Hematopoietic multipotent progenitor cell (in vitro differentiated cells): ENCODE data around the gene LIPC. TPM values are rescaled to one million over a fixed set of nuclear protein-coding genes. Genes with fewer than 3 reads are reported as not detected.

ENCODE experiments used
- DNase-seq, 3 donors: peaks; one replicate each; pipeline ENCODE4 v3.0.0-alpha.2; 2011 to 2015; ENCODE audit warnings: low read depth in 2 of 3, low spot score in 2 of 3
- total RNA-seq: library from RNA; depleted of rRNA; stranded (reverse); fragments of >200 nt; gene quantifications from one replicate; pipeline ENCODE4 v1.2.3, GENCODE V29; 2012

LIPC gene
- total RNA-seq, 1 donor = 0.27 TPM

DNA sequence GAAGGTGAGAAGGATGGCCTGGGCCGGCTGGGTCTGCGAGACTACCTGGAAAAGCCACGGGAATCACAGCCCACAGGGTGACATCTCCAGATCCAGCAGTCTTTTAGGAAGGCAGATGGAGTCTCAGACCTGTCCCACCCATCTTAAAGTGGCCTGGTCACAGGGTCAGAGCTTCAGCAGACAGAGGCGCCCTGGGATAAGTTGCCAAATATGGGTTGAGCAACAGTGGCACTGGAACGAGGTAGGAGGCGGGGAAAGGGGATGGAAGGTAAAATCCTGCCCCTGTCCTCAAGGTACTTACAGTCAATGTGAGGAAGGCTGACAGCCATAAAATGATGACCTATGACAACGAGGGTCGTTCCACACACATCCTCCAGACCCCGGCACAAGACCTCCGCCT, 80.7 kb downstream of the LIPC start:
- DNase-seq = no peak

DNA sequence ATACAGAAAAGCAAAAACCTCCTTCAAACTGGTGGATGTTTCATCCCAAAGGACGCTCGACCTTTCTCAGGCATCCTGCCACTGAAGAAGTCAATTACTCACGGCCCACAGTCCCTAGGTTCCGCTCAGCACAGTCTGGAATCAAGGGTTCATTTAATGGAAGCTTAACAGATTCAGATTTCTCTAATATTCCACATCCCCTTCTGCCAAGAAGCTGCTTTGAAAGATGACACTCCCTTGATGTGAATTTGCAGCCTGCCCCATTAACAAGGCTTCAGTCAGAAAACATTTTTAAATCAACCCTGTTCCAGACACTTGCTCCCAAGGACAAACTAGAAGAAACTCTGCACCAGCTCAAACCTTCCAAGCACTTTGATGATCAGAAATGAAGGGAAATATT, 81.2 kb downstream of the LIPC start:
- DNase-seq = no peak

DNA sequence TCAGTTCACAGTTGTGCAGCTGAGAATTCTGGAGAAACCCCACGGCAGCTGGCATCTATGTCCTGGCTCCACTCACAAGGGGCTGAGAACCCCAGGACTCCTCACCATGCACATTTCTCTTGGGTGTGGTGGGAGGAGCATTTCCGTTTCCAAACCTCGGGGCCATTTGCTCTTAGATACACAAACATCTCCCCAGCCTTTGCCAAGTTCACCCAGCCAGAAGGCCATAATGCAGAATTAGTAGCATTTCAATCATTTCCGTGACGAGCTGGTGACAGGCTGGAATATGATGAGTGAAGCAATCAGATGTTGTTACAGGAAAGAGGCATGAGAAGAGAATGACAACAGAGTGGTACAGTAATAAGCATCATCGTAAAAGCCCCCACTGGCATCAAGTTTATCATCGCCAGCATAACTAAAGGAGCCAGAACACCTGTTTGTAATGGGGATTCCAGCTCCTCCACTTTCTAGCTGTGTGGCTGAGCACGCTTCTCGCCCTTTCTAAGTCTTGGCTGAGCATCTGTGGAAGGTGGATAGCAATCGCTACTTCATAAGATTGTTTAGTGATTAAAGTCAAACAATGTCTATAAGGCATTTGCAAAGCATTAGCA, 82.0 kb downstream of the LIPC start:
- DNase-seq = no peak

DNA sequence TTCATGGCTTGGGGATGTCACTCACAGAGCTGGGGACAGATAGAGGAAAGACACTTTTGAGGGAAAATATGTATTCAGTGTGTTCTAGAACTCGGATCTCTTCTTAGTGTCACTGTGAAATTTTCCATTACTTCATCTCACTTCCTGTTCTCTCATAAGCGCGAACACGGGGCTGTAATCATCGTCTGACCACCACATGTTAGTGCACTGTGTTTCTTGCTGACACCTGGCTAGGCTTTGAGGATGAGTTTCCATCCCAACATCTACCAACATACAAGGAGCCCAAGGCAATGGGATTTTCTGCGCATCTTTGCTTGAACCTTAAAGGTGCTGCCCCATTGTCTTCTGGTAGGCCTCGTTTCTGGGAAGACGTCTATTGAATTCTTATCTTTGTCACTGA, 84.0 kb downstream of the LIPC start:
- DNase-seq = no peak

DNA sequence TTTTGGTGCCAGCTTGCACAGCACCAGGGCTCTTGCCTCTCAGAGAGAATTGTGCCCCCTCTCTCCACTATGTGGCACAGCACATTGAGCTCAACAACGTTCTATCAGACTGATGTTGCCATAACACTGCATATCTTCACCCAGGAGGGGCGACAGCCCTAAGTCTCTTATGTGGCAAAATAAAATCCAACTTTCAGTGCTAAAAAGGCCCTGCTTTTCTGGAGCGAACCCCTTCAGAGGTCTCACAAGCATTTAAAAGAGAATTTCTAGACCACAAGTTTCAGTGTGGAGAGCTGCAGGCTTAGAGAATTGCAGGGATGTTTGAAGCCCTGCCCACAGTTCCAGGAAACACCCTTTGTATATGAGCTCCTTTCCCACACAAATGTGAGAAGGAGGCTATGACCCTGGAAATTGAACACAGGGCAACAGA, 85.5 kb downstream of the LIPC start:
- DNase-seq = no peak

DNA sequence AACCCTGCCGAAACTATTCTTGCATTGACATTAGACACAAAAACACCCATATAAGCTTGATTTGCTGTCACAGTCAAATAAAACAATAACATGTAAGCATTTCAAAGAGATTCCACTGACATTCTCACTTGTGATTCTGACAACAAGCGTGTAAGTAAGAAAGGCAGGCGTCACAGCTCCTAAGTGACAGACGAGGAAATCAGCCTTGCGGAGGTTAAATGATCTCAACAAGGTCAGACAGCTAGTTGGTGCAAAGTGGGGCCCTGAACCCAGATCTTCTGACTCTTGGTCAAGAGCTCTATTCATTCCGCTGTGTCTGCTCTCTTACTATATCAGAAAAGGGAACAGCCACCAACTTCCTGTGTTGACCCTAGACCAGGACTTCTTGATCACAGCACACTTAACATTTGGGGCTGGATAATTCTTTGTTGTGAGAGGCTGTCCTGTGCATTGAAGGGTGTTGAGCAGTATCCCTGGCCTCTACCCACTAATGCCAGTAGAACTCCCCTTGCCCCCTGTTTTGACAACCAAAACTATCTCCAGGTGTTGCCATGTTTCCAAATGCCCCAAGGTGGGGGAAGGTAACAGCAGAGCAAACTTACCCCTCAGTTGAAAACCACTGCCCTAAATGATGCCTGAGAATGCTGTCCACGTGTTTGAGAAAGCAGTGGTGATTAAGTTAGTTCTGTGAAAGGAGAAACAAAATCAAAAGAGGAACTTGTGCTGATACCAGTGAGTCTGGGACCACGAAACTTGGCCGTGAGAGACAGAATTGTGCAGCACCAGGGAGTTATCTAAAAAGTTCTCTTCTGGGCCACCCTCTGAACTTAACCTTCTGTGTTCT, 86.1 kb downstream of the LIPC start:
- peak in 2 of 3 donors; percentile 31 to 70 for DNase-seq

DNA sequence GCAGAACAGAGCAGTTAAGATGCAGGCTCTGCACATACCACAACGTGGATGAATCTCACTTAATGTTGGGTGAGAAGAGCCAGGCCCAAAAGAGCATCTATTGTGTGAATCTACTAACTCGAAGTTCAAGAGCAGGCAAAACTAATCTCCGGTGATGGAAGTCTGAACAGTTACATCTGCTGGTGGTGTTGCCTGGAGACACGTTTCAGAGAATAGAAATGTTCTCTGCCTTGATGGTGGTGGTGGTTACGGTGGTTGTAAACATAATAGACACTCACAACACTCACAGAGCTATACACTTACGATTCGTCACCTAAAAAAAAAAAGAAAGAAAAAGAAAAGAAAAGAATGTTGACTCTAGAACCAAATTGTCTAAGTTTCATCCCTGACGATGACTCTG, 86.8 kb downstream of the LIPC start:
- DNase-seq = no peak

DNA sequence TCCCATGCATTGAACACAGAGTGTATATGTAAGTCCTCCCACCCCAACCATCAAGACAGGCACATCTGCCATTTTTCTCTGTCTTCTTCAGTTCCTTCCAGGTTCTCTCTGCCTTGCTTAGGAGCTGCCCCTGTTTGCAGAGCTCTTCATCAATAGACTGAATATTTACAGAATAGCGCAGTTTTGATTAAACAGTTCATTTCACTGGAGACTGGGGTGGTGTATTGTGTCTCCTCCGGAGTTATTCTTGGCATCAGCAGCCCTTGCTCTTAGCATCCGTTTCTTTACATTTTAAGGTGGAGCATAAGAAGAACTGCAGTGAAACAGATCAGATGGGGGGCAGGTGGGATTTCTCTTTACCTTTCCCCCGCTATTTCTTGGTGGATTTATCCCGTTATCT, 87.7 kb downstream of the LIPC start:
- no peak for DNase-seq

DNA sequence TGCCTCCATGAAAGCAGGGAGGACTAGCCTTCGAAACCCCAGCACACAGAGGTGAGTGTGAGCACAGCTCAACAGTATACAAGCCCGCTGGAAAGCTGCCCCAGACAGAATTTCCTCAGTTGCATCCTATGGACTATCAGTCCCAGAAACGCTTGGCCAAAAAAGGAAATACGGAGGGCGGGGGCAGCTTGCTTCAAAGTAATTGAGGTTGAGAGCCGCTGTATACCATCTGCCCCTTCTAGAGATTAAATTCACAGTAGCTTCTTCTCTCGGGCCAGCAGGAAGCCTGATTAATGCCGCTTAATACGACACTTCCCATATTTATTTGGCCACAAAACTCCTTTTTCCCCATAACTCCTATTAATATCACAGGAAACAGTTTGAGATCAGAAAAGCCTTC, 88.7 kb downstream of the LIPC start:
- DNase-seq = peak in 1 of 3 donors; percentile 4

DNA sequence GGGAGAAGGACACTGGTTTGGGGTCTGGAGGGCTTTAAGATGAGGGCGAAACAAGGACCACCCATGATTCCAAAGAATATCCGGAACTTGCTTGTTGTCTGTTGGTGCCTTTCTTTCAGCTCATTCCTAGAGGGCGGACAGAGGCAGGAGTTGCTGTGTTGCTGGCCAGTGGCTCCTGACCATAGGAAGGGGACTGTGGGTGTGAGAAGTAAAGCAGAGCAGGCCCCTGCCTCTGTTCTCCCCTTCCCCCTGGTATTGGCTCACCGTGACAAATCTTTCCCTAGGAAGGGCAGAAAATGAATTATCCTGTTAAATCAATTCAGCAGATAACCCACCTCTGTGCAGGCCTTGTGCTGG, 89.1 kb downstream of the LIPC start:
- no peak for DNase-seq

DNA sequence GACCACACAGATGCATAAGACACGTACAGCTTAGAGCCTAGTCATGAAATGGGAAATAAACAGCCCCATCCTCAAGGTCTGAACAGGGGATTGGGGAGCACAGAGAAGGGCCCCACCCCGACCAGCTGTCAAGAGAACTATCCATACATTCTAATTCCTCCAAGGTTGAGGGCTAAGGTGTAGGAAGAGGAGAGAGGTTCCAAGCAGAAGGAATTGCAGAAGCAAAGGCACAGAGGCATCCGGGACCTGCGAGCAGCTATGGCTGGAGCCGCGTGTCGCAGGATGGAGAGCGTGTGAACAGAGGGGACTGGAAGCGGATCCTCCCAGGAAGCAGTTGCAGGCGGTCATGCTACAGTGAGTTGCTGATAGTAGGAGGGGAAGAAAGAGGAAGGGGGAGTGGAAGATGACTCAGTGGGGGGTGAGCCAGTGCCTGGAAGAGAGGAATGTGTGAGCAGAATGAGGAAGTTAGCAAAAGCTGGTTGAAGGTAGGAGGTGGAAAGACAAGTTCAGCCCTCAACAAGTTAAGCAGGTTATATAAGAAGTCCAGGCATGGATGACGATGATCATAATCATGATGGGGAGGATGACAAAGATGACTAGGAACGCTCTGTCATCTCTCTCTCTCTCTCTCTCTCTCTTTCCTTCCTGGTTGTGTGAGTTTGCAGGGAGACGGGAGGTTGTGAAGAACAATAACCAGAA, 89.7 kb downstream of the LIPC start:
- peak in 2 of 3 donors; percentile 84 to 90 for DNase-seq

DNA sequence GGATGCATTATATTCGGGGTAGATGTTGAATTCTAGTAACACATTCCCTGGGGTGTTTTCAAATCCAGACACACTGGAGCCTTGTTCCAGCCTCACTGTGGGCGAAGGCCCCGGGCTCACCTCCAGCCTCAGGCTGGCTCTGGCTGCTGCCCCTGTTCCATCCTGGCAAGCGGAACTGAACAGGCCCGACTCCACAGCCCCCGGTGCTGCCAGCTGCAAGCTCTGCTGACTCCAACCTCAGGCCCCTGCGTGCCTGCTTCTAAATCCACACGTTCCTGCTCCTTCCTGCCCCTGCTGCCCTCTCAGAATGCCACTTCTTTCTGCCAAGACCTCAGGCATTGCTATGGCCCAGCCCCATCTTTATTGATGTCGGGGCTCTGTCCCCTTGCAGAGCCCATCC, 90.6 kb downstream of the LIPC start:
- no peak for DNase-seq

DNA sequence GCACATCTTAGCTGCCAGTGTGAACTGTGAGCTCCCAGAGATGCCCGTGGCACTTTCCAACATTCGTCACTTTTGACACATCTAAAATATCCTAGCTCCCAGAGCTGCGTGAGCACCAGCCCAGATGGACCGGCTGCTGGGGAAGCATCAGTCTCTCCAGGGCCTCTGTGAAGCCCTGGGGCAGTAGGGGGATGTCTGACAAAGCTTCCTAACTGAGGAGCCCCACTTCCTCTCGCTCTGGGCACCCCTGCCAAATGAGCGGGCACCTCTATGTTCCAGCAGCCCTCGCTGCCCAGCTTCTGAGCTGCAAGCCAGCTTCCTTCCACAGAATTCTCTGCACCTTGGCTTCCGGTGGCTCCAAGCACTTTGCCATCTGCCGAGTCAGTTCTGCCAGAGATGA, 91.1 kb downstream of the LIPC start:
- no peak for DNase-seq

DNA sequence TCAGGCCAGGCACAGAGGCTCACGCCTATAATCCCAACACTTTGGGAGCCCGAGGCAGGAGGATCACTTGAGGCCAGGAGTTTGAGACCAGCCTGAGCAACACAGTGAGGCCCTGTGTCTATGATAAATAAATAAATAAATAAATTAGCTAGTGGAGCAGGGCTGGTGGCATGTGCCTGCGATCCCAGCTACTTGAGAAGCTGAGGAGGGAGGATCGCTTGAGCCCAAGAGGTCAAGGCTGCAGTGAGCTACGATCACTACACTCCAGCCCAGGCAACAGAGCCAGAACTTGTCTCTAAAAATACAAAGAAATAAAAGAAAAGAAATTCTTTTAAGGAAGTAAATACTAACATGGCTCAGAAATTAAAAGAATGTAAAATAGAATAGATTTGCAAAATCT, 91.8 kb downstream of the LIPC start:
- DNase-seq = no peak

DNA sequence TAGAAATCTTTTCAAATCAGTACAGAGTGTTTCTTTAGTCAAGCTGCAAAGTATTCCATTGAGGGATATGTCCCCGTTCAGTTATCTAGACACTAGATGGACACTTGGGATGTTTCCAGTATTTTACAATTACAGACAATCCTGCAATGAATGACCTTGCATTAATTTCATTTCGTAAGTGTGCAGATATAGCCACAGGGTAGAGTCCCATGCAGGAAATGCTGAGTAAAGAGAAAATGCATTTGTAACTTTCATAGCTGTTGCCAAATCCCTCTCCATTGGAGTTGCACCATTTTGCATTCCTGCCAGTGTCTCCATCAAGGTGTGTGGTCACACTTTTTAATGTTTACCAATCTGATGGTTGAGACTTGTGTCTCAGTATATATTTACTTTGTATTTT, 92.5 kb downstream of the LIPC start:
- DNase-seq = no peak

DNA sequence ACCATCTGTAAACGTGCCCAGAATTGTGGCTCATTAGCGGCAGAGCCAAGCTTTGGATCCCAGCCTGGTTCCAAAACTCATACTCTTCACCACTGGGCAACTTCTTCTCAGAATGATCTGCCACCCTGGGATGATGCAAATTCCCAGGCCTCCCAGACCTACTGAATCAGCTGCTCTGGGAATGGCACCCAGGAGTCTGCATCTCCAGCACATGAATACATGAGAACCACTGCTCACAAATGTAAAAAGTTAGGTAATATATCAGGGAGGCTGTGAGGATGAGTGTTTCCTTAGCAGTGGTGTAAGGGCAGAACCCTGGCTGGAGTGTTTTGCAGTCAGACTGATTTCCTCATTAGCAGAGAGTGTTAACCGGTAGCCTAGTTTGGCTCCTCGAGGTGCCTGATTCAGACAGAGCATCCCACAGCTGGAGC, 94.2 kb downstream of the LIPC start:
- DNase-seq = no peak

DNA sequence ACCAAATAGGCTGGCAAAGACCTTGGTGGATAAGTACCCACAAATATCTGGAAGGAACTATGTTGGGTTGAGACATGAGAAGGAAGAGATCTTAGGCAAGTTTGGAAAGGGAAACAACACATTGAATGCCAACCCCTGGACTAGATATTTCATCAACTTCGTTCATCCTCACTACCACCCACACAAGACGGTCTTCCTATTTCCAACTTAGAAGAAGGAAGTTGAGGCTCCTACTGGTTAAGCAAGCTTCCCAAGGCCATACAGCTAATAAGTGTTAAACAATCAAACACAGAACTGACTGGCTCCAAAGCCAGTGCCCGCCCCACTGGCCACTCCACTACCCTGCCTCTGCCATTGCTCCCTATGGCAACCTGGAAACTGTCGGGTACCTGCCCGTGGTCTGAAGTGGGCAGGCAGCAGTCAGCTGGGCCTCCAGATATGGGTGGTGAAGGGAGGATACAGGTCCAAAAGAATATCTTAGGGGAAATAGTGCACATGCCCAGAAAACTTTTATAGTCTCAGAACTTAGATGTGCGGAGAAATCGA, 94.9 kb downstream of the LIPC start:
- DNase-seq = no peak

DNA sequence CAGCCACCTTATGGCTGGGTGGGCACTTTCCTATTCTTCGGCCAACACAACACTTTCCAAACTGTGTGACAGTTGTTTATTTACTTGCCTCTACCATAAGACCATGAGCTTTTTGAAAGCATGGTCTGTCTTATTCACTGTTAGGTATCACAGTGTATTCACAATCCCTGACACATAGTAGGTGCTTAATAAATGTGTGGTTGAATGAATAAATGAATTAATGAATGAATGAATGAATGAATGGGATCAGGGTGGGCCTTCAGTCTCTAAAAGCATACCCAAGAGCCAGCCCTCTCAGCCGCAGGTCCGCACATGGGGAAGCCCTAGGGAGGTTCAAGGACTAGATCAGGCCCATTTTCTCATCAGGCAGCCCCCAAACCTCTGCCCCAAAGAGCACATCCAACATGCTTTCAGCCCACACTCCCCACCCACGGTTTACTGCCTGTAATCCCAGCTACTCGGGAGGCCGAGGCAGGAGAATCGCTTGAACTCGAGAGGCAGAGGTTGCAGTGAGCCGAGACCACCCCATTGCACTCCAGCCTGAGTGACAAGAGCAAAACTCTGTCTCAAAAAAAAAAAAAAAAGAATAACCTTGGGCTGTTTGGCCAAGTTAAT, 95.9 kb downstream of the LIPC start:
- no peak for DNase-seq

DNA sequence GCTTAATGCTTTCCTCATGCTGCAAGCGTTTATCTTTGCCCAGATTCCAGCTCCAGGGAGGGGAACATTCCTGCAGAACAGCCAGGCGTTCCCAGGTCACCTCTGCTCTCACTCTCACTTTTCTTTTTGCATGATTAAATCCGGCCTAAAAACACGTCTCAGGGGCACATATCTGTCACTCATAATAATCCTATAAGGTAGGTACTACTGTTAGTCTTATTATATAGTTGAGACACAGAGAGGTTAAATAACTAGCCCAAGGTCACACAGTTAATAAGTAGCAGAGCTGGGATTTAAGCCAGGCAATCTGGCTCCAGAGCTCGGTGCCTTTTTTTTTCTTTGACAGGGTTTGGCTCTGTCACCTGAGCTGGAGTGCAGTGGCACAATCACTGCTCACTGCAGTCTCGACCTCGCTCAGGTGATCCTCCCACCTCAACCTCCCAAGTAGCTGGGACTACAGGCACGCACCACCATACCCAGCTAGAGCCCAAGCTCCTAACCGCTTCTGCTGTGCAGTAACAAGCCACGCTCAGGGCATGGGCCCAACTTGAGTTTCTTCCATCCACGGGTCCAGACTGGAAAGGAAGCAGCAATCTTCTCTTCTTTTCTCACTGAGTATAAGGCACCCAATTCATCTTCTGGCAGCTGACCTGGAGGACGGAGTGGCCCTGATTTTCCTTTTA, 96.5 kb downstream of the LIPC start:
- DNase-seq = no peak

DNA sequence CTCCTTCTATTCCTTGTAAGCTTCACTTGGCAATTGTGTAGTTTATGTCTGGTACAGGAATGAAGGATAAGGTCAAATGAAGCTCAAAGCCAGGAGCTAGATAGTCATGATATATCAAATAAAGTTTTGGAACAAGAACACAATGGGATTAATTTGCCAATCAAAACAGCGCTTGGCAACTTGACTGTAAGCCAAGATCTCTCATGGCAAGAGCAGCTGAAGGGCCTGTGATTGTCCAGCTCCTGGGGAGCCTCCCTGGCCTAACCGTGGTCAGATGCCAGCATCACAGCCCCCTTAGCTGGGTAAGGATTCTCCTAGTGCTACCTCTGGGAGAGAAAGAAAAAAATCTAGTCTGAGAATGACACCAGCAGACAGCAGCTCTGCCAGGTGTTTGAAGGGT, 97.2 kb downstream of the LIPC start:
- no peak for DNase-seq
